HUDEP-2 (cell line): ENCODE results near the gene CCDC180.
"Not testable (repeated sequence)": the region's sequence is repeated elsewhere in the genome, so short reads cannot be mapped to it uniquely, and the experiment has no call there.

Source experiments
- DNase-seq, 76 experiments: peaks; one replicate each; lab custom pipeline; 2025; ENCODE audit not compliant: unreplicated experiment in 76 of 76; lab: John Stamatoyannopoulos, UW

The CCDC180 gene

DNA sequence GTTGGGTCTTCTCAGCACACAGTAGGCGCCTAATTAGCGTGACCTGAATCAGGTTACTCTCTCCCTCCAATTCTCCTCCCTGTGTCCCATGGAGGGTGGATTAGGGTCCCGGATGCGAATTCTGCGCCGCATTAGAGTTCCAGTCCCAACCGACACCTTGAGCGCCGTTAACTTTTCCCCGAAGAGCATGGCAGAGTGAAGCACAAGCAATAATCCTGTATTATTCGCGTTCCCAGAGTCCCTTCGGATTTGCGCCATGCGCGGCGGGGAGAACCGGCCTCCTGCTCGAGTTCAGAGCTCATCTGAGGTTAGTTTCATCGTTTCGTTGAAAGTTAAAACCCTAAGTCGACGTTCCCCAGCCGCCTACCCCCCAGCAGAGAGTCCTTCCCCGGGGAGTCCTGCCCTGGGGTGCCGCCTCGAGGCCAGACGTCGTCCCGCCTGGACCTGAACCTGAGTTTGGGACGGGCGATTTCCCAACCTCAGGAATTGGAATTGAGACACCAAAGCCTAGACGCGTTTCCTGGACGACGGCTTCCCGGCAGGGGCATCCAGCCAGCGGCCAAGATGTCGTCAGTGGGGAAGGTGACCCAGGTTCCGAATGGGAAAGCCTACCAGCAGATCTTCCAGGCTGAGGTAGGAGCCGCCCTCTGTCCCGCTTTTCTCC, at the start of gene CCDC180:
Gene CCDC180 (plus strand): TSS at position 160 of the 664 bp plus-strand sequence. CDS start 405 bp downstream, at position 565.
- no peak for DNase-seq

DNA sequence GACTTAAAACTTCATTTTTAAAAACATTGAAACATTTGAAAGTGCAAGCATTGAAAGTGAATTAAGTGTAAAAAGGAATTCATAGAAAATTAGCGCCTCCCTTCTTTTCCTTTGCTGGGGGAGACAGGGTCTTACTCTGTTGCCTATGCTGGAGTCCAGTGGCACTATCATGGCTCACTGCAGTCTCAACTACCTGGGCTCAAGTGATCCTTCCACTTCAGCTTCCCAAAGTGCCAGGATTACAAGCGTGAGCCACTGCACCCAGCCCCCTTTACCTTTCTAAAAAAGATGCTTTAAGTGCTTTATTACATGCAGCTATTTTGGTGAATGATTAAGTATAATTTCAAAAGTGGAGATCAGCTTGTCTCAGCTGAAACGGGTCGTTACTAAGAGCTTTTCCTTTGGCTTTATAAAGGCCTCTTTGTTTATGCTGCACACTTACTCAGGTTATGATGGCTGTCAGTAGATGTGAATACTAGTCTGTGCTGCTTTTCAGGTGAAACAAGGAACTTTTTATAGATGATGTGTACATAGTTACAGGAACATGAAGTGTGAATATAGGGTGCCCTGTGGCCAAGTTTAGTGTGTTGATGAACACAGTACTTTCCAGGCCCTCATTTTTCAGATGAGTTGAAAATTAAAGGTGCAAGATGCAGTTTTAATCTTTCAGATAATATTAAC, 47.5 kb upstream of the CCDC180 start:
- DNase-seq: not testable (repeated sequence)

DNA sequence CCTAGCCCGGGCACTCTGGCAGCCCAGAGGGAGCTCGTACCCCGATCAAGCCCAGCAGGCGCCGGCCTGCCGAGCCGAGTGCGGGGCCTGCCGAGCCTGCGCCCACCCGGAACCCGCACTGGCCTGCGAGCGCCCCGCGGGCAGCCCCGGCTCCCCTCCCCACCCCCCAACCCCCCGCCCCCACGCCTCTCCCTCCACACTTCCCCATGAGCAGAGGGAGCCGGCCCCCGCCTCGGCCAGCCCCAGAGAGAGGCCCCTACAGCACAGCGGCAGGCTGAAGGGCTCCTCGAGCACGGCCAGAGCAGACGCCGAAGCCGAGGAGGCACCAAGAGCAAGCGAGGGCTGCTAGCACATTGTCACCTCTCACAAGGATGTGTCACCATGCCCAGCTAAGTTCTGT, 36.2 kb upstream of the CCDC180 start:
- no peak for DNase-seq

DNA sequence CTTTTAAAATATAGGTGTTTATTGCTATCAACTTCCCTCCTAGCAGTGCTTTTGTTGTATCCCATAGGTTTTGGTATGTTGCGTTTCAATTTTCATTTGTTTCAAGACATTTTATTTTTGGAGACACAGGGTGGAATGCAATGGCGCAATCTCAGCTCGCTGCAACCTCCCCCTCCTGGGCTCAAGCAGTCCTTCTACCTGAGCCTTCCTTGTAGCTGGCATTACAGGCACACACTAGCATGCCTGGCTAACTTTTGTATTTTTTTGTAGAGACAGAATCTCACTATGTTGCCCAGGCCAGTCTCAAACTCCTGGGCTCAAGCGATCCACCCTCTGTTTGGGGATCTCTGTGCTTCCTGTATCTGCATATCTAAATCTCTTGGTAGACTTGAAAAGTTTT, 35.4 kb upstream of the CCDC180 start:
- DNase-seq: no peak

DNA sequence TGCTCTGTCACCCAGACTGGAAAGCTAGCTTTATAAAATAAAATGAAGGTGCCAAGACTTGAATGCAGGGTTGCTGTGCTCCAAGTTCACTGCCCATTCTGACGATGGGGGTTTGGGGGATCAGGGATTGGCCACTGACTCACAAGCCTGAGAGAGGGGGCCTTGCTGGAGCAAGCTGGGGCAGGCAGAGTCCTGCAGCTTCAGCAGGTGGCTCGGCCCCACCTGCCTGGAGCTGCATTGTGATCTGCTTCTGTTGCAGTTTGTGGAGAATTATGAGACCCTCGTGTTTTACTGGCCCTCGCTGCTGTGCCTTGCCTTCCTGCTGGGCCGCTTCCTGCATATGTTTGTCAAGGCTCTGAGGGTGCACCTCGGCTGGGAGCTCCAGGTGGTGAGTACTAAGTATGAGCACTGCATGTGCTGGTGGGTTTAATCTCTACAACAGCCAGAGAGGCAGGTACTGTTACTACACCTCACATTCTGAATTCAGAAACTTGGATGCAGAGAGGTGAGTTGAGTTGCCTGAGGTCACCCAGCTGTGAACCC, 31.1 kb upstream of the CCDC180 start:
- no peak for DNase-seq

DNA sequence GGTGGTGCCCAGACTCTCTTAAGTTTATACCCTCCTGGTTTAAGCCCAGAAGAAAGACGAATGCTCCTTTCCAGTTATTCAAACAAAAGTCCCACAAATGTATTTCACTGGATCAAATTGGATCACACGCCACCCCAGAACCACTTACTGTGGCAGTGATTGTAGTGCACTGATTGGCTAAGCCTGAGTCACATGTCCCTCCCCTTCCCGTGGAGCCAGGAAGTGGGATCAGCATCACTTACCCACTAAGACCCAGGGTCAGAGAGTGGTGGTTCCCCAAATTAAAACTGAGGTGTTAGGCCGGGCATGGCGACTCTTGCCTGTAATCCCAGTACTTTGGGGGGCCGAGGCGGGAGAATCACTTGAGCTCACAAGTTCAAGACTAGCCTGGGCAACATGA, 29.5 kb upstream of the CCDC180 start:
- no peak for DNase-seq

DNA sequence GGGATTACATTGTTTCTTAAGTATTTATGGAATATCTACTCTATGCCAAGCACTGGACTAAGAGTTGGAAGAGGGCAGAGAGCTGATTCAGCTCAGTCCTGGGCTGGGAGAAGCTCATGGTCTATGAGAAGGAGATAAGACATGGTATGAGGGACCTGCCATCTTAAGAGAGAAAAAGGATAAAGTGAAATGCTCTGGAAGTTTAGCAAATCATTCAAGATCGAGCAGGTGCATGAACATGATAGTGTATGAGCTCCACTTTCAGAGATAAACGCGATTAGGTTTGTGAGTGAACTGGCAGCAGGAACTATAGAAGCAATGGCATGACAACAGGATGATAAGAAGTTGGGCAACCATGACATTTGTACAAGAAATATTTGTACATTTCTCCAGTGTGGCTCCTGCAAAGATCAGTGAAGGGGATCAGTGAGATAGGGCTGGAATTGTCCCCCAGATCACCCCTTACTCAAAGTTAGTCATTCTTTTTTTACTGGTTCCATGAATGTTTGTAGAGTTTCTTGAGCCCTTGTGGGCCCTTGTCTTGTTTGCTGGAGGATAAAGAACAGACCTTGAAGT, 26.6 kb upstream of the CCDC180 start:
- DNase-seq: peak in 45 of 76 experiments; percentile 2 to 86 (median 34)

DNA sequence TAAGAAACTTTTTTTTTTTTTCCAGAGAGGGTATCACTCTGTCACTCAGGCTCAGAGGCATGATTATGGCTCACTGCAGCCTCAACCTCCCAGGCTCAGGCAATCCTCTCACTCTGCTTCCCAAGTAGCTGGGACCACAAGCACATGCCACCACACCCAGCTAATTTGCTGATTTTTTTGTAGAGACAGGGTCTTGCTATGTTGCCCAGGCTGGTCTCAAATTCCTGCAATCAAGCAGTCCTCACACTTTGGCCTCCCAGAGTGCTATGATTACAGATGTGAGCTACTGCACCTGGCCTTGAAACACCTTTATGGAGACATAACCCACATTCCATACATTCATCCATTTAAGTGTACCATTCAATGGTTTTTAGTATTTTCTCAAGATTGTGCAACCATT, 23.7 kb upstream of the CCDC180 start:
- no peak for DNase-seq

DNA sequence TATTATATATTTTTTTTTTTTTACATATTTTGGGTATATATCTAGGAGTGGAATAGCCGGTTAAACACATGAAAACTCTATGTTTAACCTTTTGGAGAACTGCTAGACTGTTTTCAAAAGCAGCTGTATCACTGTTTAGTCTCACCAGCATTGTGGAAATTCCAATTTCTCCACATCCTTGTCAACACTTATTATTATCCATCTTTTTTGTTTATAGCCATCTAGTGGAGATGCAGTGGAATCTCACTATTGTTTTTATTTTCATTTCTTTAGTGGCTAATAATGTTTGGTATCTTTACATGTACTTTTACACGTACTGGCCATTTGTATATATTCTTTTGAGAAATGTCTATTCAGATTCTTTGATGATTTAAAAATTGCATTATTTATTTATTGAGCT, 22.7 kb upstream of the CCDC180 start:
- DNase-seq: no peak

DNA sequence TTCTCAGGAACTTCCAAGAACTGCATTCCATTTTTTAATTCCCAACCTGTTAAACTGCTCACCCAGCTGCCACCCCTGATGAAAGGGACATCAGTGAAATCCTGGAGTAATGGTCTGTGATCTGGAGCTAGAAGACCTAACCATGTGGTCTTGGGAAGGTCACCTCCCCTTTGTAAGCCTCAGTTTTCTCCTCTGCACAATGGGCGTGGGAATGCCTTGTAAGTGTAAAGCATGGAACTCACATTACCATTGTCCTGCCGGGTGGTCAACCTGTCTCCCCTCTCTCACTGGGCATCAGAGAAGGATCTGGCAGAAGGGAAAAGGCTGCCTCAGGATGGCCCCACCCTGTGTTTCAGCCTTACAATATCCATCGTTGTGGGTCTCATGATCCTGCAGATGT, 15.3 kb upstream of the CCDC180 start:
- no peak for DNase-seq

DNA sequence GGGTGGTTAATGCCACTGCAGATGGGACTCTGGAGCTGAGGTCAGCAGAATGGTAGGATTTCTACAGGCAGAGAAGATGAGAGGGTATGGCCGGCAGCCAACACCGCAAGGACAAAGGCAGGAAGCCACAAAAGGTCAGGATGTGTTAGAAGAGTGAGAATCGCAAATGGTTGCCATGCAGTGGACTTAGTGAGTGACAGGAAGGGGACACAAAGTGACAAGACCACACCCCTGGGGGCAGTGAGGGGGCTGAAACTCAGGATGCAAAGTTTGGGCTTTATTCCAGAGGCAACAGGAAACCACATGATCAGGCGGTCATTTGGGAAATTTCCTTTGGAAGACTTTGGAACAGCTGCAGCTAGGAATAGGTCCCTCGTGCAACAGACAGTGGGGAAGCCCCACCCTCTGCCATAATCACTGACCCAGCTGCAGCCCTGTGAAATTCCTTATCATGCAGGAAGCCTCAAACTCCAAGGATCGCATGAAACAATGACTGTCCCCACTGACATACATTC, 14.2 kb upstream of the CCDC180 start:
- no peak for DNase-seq

DNA sequence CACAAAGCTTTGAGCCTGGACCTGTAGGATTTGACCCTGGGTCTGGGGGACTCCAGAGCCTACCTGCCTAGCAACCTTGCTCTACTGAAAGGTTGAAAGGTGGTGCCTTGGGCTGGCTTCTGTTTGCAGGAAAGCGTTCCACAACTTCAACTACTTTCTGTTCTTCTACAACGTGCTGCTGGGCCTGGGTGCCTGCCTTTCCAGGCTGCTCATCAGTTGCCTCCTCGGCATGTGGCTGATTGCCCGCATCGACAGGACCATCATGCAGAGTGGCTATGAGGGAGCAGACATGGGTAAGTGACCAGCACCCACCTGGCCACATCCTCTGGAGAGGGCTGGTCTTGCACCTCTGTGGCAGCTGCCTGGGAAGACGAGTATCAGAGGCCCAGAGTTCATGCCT, 13.6 kb upstream of the CCDC180 start:
- no peak for DNase-seq

DNA sequence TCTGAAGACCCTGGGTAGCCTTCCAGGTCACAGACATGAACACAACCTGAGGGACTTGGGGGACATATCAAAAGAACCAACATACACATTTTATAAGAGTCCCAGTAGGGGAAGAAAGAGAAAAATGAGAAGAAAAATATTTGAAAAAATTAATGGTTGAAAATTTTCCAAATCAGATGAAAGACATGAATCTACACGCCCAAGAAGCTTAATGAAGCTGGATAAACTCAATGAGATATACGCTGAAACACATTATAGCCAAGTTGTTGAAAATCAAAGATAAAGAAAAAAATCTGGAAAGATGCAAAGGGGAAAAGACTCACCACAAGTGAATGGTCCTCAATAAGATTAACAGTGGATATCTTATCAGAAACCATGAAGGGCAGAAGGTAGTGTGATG, 9.6 kb upstream of the CCDC180 start:
- DNase-seq: no peak

DNA sequence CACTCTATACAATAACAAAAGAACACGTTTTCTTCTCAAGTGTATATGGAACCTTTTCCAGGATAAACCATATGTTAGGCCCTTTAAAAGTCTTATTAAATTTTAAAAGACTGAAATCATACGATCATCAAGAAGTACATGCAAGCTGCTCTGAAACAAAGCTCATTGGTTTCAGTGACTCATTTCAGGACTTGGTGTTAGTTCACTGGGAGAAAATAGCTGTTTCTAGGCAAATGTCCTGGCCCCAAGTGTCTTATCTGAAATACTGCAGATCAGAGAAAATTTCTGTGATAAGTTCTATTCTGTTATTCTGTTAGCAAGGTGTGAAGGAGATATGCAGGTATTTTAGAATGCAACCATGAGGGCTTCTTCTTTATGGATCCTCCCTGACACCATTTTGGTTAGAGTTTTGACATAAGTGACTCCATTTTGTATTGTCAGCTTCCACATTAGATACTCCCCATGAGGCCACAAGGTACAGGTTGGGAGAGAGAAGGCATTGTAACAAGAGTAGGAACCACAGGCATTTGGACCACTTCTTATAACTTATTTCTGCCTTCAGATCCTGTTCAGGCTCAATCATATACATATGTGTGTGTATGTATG, 7.5 kb upstream of the CCDC180 start:
- no peak for DNase-seq

DNA sequence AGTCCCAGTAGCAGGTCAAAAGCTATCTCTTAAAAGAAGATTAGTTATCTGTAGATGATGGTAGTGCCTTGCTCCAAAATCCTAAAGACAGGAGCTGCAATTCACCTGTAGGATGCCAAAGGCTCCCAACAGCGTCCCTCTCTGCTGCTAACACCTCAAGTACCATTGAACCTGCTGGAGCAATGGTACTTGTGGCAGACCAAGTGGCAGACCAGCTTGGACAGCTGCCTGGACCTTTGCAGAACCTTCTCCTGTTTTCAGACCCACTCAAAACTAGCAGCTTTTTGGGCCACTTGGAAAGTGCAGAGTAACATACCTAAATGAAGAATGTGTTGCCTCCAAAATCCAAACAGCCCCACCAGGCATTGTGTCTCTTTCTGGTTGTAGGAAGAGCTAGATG, 6.9 kb upstream of the CCDC180 start:
- no peak for DNase-seq

DNA sequence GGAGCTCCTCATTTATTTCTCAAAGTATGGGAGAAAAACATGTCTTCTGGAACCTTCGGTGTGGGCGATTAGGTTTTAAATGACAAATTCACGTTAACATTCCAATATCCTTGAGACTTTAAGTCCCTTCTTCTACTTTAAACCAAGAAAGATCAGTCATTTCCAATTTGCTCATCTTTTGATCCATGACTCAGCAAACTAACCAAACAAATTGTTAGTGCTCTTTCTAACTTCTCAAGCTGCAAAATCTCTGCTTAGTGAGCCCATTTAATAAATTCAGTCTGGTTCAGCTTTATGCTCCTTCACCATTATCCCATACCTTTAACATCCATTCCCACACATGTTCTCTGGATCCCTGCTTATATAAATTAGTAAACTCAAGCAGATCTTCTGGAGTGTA, 5.5 kb upstream of the CCDC180 start:
- DNase-seq: no peak

DNA sequence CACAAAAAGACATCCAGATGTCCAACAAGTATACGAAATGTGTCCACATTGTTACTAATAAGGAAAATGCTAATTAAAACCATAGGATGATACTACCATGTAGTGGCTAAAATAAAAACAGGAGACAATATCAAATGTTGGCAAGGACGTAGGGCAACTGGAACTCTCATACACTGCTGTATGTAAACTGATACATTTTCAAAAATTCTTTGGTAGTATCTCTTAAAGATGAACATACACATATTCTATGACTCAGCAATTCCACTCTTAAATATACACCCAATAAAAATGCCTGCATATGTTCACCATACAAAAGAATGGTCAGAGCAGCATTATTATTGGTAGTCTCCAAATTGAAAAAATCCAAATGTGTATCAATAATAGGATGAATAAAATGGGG, 2.9 kb upstream of the CCDC180 start:
- no peak for DNase-seq

DNA sequence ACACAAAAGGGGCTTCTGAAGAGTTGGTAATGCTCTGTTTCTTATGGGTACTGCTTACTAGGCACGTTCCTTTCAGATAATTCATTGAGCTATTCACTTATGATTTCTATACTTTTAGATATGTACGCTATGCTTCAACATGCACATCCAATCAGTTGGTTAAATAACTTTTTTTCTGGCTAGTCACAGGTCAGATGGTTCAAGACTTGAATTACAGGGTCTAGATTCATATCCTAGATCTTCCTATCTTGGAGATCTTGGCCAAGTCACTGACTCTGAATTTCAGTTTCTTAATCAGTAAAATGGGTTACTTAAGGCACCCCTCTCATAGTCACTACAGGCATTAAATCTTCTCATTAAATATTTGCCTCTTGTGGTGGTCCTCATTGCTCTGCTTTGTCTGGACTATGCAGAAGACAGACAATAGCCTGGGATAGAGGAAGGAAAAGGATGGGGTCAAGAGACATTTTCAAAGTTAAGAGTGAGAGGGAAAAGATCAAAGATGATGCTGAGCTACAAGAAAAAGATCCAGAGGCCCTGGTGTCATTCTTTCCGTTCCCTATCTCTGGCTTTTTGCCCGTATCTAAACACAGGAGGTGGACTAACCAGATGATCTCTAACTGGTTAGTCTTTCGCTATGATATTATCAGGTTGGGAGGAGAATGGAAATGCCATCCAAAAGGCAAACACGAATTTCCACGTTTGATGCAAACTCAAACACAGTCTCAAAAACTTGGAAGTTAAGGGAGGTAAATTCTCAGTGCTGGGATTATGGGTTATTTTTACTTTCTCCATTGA, 1.8 kb upstream of the CCDC180 start:
- DNase-seq: peak in 4 of 76 experiments; percentile 4 to 32 (median 10)

DNA sequence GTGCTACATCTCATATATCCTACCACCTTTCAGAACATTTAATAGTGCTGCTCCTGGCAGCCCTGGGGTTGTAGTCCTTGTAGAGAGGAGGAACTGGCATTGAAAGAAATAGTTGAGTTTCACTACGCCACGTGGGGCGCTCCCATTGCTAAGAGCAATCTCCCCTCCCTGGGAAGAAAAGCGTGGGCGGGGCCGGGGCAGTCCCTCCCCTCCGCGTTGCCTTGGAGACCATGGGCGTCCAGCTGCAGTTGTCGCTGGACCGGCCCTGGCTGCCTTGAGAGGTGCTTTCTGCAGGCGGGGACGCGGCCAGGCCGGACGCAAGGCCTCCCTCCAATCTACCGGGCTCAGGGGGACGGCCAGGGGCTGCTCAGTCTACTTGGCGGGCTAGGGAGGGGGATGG, 368 bp upstream of the CCDC180 start:
- peak in 28 of 76 experiments; percentile 3 to 57 (median 23) for DNase-seq

DNA sequence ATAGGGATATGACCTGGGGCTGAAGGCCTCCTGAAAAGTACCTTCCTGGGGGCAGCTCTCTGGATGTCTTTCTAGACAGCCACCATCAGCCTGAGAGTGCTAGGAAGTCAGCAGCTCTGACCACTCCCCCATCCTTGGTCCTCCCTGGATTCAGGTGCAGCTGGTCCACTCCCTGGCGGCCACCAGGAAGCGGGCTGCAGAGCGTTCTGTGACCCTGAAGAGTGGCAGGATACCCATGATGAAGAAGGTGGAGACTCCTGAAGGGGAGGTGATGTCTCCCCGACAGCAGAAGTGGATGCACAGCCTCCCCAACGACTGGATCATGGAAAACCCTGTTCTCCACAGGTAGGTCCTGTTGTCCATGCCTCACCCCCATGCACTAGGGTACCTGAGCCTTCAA, 1.8 kb downstream of the CCDC180 start:
- no peak for DNase-seq
